MG63 (cell line): ENCODE results near the gene KCNT2. TPM values are rescaled to one million over a fixed set of nuclear protein-coding genes. Genes with fewer than 3 reads are reported as not detected.

Experiments used
- DNase-seq: peaks from one replicate; pipeline ENCODE4 v3.0.0-alpha.2; 2020
- H3K27me3 ChIP-seq: fragments of 250-450 bp; sonication (Bioruptor Pico); 2 replicates; pipeline ENCODE4 v1.5.1; 2020; ENCODE audit warnings: mild to moderate bottlenecking, moderate library complexity
- H3K36me3 ChIP-seq: fragments of 250-450 bp; sonication (Bioruptor Pico); 2 replicates; pipeline ENCODE4 v1.5.1; 2020; ENCODE audit warnings: mild to moderate bottlenecking, moderate library complexity
- H3K4me3 ChIP-seq: fragments of 250-450 bp; sonication (Bioruptor Pico); 2 replicates; pipeline ENCODE4 v1.5.1; 2020; ENCODE audit warnings: mild to moderate bottlenecking, moderate library complexity
- H3K9me3 ChIP-seq: fragments of 250-450 bp; sonication (Bioruptor Pico); 2 replicates; pipeline ENCODE4 v1.5.1; 2020; ENCODE audit warnings: mild to moderate bottlenecking, moderate library complexity
- total RNA-seq: library from RNA; depleted of rRNA; stranded (reverse); fragments of >200 nt; shearing (Covaris generic); gene quantifications from 2 replicates; pipeline ENCODE4 v1.2.3, GENCODE V29; 2014; ENCODE audit warnings: low replicate concordance

The KCNT2 gene
- total RNA-seq, 1 experiment from 2014 or later, result 0.07 TPM

GRCh38 chr1:196442366-196442765 lies 165.9 kb downstream of the KCNT2 start:
- no peak for DNase-seq
- Histone ChIP-seq H3K27me3 (no peaks in the 10 kb centered on the region), H3K36me3 (no peaks in the 10 kb centered on the region)

GRCh38 chr1:196440711-196441110 lies 167.5 kb downstream of the KCNT2 start:
- no peak overlapping the region for H3K4me3 ChIP-seq
- no peak for DNase-seq
- no peaks in the 10 kb centered on the region for H3K27me3 ChIP-seq
- no peaks in the 10 kb centered on the region for H3K36me3 ChIP-seq
- H3K9me3 ChIP-seq, result no peaks in the 10 kb centered on the region

More at GRCh38 chr1:196442366-196442765, 165.9 kb downstream of the KCNT2 start:
- no peaks in the 10 kb centered on the region for H3K9me3 ChIP-seq
- no peak overlapping the region for H3K4me3 ChIP-seq

DNA sequence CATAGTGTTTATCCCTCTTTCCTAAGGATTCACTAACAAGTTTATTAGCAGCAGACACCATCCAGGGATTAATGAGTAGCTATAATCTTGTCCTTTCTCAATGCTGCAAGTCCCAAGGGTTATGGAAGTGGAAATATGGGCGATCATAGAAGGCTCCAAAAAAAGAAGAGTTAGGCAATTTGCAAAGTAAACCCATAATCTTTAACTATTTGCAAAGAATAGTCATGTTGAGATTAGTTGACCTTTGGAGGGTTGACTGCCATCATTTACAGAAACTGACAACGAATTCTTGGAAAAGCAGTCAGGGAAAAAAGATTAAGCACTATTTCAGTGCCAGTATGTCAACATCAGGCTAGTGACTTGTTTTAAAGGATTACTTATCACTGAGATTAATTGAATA lies 169.9 kb downstream of the KCNT2 start:
- no peak for DNase-seq
- Histone ChIP-seq H3K4me3 (no peak overlapping the region), H3K36me3 (no peaks in the 10 kb centered on the region), H3K9me3 (no peaks in the 10 kb centered on the region), H3K27me3 (no peaks in the 10 kb centered on the region)

GRCh38 chr1:196437671-196438070 lies 170.6 kb downstream of the KCNT2 start:
- no peaks in the 10 kb centered on the region for H3K36me3 ChIP-seq
- H3K4me3 ChIP-seq, result no peak overlapping the region
- no peaks in the 10 kb centered on the region for H3K9me3 ChIP-seq
- no peaks in the 10 kb centered on the region for H3K27me3 ChIP-seq
- DNase-seq, result no peak

DNA sequence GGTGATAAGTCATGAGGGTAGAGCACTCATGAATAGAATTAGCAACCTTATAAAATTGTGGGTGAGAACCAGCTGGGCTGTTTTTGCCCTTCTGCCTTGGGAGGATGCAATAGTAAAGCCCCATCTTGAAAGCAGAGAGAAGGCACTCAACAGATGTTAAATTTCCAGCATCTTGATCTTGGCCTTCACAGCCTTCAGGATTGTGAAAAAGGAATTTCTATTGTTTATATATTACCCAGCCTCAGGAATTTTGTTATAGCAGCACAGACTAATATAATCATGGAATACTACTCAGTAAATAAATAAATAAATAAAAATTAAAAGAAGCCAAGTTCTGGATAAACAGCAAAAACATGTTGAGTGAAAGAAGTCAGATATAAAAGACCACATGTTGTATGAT lies 175.2 kb downstream of the KCNT2 start:
- H3K27me3 ChIP-seq, result no peaks in the 10 kb centered on the region
- H3K4me3 ChIP-seq, result no peak overlapping the region
- DNase-seq, result no peak
- no peaks in the 10 kb centered on the region for H3K9me3 ChIP-seq
- H3K36me3 ChIP-seq, result no peaks in the 10 kb centered on the region

GRCh38 chr1:196427976-196428734 lies 180.1 kb downstream of the KCNT2 start:
- no peak for DNase-seq
- H3K27me3 ChIP-seq, result no peaks in the 10 kb centered on the region
- H3K36me3 ChIP-seq, result no peaks in the 10 kb centered on the region
- H3K9me3 ChIP-seq, result no peaks in the 10 kb centered on the region
- no peak overlapping the region for H3K4me3 ChIP-seq

DNA sequence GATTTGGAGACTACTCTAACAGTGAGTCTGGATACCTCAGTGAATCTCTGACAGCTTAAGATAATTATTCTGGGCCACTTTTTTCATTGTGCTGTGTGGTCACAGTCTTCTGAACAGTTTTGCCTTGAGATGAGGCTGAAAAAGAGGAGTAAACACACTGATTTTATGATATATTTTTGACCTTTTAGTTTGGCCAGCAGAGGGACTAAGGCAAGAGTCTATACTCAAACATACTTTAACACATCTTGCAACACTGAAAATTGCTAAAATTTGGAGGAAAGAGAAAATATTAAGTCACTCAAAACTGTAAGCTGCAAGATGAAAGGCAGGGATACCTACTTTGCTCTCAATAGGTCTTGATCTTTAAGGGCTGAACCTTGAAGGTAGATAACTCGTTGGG lies 182.7 kb downstream of the KCNT2 start:
- H3K36me3 ChIP-seq, result no peaks in the 10 kb centered on the region
- H3K27me3 ChIP-seq, result no peaks in the 10 kb centered on the region
- DNase-seq, result no peak
- H3K9me3 ChIP-seq, result no peaks in the 10 kb centered on the region
- H3K4me3 ChIP-seq, result no peak overlapping the region

DNA sequence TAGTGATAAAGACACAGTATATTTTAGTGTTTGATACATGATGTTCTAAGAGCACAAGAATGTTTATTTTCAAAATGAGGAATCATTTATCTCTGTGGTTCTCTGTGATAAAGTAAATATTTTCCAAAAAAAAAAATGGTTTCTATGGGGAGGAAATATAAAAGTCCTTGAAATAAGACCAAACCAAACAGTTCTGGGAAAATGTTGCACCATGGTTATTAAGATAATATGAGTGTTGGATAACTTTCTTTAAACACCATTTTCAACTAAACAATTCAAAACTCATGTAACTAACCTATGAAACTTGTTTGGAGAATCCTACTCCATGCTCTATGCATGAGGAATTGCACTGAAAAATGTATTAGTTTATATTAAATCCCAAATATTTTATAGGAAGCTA lies 184.6 kb downstream of the KCNT2 start:
- DNase-seq, result no peak
- no peaks in the 10 kb centered on the region for H3K9me3 ChIP-seq
- no peaks in the 10 kb centered on the region for H3K36me3 ChIP-seq
- H3K27me3 ChIP-seq, result no peaks in the 10 kb centered on the region
- no peak overlapping the region for H3K4me3 ChIP-seq

GRCh38 chr1:196418772-196419171 lies 189.5 kb downstream of the KCNT2 start:
- no peaks in the 10 kb centered on the region for H3K9me3 ChIP-seq

DNA sequence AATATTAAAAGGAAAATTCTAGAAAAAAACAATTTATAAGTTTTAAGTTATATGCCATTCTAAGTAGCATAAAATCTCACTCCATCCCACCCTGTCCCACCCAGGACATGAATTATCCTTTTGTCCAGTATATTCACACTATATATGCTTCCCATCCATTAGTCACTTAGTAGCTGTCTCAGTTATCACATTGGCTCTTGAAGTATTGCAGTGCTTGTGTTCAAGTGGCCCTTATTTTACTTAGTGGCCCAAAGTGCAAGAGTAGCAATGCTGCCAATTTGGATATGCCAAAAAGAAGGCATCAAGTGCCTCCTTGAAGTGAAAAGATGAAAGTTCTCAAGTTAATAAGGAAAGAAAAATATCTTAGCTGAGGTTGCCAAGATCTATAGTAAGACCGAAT lies 192.3 kb downstream of the KCNT2 start:
- Histone ChIP-seq H3K4me3 (no peak overlapping the region), H3K9me3 (no peaks in the 10 kb centered on the region)

More at GRCh38 chr1:196418772-196419171, 189.5 kb downstream of the KCNT2 start:
- Histone ChIP-seq H3K36me3 (no peaks in the 10 kb centered on the region), H3K27me3 (no peaks in the 10 kb centered on the region), H3K4me3 (no peak overlapping the region)
- DNase-seq, result no peak

GRCh38 chr1:196412326-196412725 lies 195.9 kb downstream of the KCNT2 start:
- Histone ChIP-seq H3K4me3 (no peak overlapping the region), H3K27me3 (no peaks in the 10 kb centered on the region), H3K9me3 (no peaks in the 10 kb centered on the region), H3K36me3 (no peaks in the 10 kb centered on the region)
- DNase-seq, result no peak

More for the DNA sequence above, 192.3 kb downstream of the KCNT2 start:
- Histone ChIP-seq H3K27me3 (no peaks in the 10 kb centered on the region), H3K36me3 (no peaks in the 10 kb centered on the region)
- DNase-seq, result no peak

DNA sequence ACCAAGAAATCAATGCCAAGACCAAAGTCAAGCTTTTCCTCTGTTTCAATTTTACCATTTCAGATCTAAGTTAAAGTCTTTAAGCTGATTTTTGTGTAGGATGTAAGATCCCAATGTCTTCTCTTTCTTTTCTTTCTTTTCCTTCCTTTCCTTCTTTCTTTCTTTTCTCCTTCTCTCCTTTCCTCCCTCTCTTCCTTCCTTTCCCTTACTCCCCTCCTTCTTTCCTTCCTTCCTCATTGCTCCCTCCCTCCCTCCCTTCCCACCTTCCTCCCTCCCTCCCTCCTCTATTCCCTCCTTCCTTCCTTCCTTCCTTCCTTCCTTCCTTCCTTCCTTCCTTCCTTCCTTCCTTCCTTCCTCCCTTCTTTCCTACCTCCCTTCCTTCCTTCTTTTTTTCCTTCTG lies 197.5 kb downstream of the KCNT2 start:
- H3K36me3 ChIP-seq, result no peaks in the 10 kb centered on the region
- H3K27me3 ChIP-seq, result no peaks in the 10 kb centered on the region
- no peak overlapping the region for H3K4me3 ChIP-seq
- DNase-seq, result no peak
- H3K9me3 ChIP-seq, result no peaks in the 10 kb centered on the region

DNA sequence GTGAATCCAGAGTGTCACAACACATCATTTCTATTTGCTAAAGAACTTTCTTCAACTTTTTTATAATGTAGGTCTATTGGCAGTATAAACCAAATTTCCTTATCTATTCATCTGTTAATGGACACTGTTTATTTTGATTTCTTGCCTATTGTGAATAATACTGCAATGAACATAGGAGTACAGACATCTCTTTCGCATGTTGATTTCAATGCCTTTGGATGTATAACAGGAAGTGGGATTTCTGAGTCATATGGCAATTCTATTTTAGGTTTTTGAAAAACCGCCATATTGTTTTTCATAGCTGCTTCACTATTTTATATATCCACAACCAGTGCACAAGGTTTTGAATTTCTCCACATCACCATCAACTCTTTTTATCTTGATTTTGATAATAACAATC lies 198.7 kb downstream of the KCNT2 start:
- DNase-seq, result no peak
- H3K36me3 ChIP-seq, result no peaks in the 10 kb centered on the region

GRCh38 chr1:196407358-196408051 lies 200.7 kb downstream of the KCNT2 start:
- H3K36me3 ChIP-seq, result no peaks in the 10 kb centered on the region
- H3K27me3 ChIP-seq, result no peaks in the 10 kb centered on the region
- no peaks in the 10 kb centered on the region for H3K9me3 ChIP-seq
- no peak overlapping the region for H3K4me3 ChIP-seq
- DNase-seq, result no peak

More for the DNA sequence above, 198.7 kb downstream of the KCNT2 start:
- Histone ChIP-seq H3K9me3 (no peaks in the 10 kb centered on the region), H3K27me3 (no peaks in the 10 kb centered on the region), H3K4me3 (no peak overlapping the region)

GRCh38 chr1:196405839-196406238 lies 202.4 kb downstream of the KCNT2 start:
- no peaks in the 10 kb centered on the region for H3K36me3 ChIP-seq
- no peaks in the 10 kb centered on the region for H3K9me3 ChIP-seq
- DNase-seq, result no peak
- H3K27me3 ChIP-seq, result no peaks in the 10 kb centered on the region
- H3K4me3 ChIP-seq, result no peak overlapping the region

- no peaks in the 10 kb centered on the region for H3K27me3 ChIP-seq
- DNase-seq, result no peak
- no peak overlapping the region for H3K4me3 ChIP-seq
- H3K36me3 ChIP-seq, result no peaks in the 10 kb centered on the region
- H3K9me3 ChIP-seq, result no peaks in the 10 kb centered on the region
Measured at GRCh38 chr1:196403803-196404690, 204.2 kb downstream of the KCNT2 start.

DNA sequence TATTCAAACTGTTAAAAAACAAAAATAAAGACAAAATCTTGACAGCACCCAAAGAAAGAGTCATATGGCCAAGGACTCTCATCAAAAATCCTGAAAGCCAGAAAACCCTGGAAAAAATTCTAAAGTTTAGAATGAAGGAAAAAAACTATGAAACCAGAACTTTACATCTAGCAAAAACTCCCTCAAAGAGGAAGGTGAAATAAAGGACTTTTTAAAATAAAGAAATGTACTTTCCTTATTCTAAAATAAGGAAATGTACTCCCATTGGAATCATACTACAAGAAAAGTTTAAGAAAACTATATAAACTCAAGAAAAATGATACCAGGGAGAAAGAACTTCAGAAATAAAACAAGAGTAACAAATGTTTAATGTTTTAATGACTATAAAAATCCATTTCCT lies 206.3 kb downstream of the KCNT2 start:
- no peaks in the 10 kb centered on the region for H3K36me3 ChIP-seq
- no peaks in the 10 kb centered on the region for H3K27me3 ChIP-seq
- H3K9me3 ChIP-seq, result no peaks in the 10 kb centered on the region
- no peak overlapping the region for H3K4me3 ChIP-seq
- DNase-seq, result no peak
